Activated CD4-positive, CD25-positive, alpha-beta regulatory T cell treated with anti-CD3 and anti-CD28 coated beads, Interleukin-2, amount 50 U/mL, for 72 hours (primary cell): Measurements from ENCODE around the gene SIGLECL1.
"Not testable (repeated sequence)": the region's sequence is repeated elsewhere in the genome, so short reads cannot be mapped to it uniquely, and the experiment has no call there.

Source experiments
- DNase-seq: peaks from one replicate; pipeline ENCODE4 v3.0.0; 2021

The SIGLECL1 gene

GRCh38 chr19:51250786-51251467 is at the start of gene SIGLECL1:
TSS of gene SIGLECL1 (plus strand) at chr19:51251080. CDS start at chr19:51264073, 12,993 bp downstream.
- DNase-seq = no peak

- no peak for DNase-seq
These were observed 49.2 kb upstream of the SIGLECL1 start for GRCh38 chr19:51201712-51202111.

GRCh38 chr19:51203916-51204315 is 47.0 kb upstream of the SIGLECL1 start:
- no peak for DNase-seq

GRCh38 chr19:51204321-51204720 is 46.6 kb upstream of the SIGLECL1 start:
- DNase-seq = no peak

- no peak for DNase-seq
These were observed 43.1 kb upstream of the SIGLECL1 start for GRCh38 chr19:51207747-51208146.

GRCh38 chr19:51210191-51210784 is 40.6 kb upstream of the SIGLECL1 start:
- no peak for DNase-seq

GRCh38 chr19:51210874-51211361 is 40.0 kb upstream of the SIGLECL1 start:
- DNase-seq = not testable (repeated sequence)

- DNase-seq = no peak
These were observed 39.0 kb upstream of the SIGLECL1 start for GRCh38 chr19:51211833-51212232.

GRCh38 chr19:51219307-51219706 is 31.6 kb upstream of the SIGLECL1 start:
- no peak for DNase-seq

- no peak for DNase-seq
These were observed 30.9 kb upstream of the SIGLECL1 start for GRCh38 chr19:51219971-51220370.

- DNase-seq = no peak
These were observed 29.9 kb upstream of the SIGLECL1 start for GRCh38 chr19:51220996-51221395.

- DNase-seq = no peak
These were observed 26.7 kb upstream of the SIGLECL1 start for GRCh38 chr19:51224163-51224641.

- DNase-seq = not testable (repeated sequence)
These were observed 25.9 kb upstream of the SIGLECL1 start, which contains the start of gene CD33 for GRCh38 chr19:51224898-51225393. TSS of gene CD33 (plus strand) at chr19:51225080. CDS start at chr19:51225119, 39 bp downstream.

- DNase-seq = no peak
These were observed 24.8 kb upstream of the SIGLECL1 start for GRCh38 chr19:51226067-51226466.

GRCh38 chr19:51227326-51227725 is 23.6 kb upstream of the SIGLECL1 start:
- no peak for DNase-seq

GRCh38 chr19:51227966-51228365 is 22.9 kb upstream of the SIGLECL1 start:
- DNase-seq = no peak

GRCh38 chr19:51240866-51241265 is 10.0 kb upstream of the SIGLECL1 start:
- DNase-seq = no peak

- no peak for DNase-seq
These were observed 7.8 kb upstream of the SIGLECL1 start for GRCh38 chr19:51242881-51243630.

GRCh38 chr19:51246164-51246552 is 4.7 kb upstream of the SIGLECL1 start:
- DNase-seq = no peak

GRCh38 chr19:51247972-51248590 is 2.8 kb upstream of the SIGLECL1 start:
- no peak for DNase-seq

- DNase-seq = no peak
These were observed 564 bp downstream of the SIGLECL1 start for GRCh38 chr19:51251468-51251820.

GRCh38 chr19:51252306-51253079 is 1.6 kb downstream of the SIGLECL1 start:
- DNase-seq = no peak
